GM12891 (cell line): ENCODE measurements around the gene GALNT6.
A peak's percentile ranks its signal among the peaks of the same experiment; 100 is the strongest.

Experiments
- DNase-seq: peaks from one replicate; pipeline ENCODE4 v3.0.0; 2011; ENCODE audit warnings: low spot score; ENCODE audit not compliant: insufficient read length
- FAIRE-seq: peaks from 2 replicates; lab custom pipeline; 2011; peaks lifted over from hg19 to GRCh38; lab: Jason Lieb, UNC
- PAX5 ChIP-seq: IDR thresholded peaks from 2 replicates; pipeline ENCODE4 v1.6.1; 2011; ENCODE audit warnings: low read length, moderate library complexity, mild to moderate bottlenecking; ENCODE audit not compliant: insufficient read depth, severe bottlenecking
- POLR2A ChIP-seq: IDR thresholded peaks from 2 replicates; pipeline ENCODE4 v1.6.1; 2011; ENCODE audit warnings: low read depth, low read length, control low read depth
- POLR2AphosphoS5 ChIP-seq: IDR thresholded peaks from 2 replicates; pipeline ENCODE4 v1.6.1; 2011; ENCODE audit warnings: low read depth, low read length, control low read depth
- POU2F2 ChIP-seq: IDR thresholded peaks from 2 replicates; pipeline ENCODE4 v1.6.1; 2011; ENCODE audit warnings: low read depth, mild to moderate bottlenecking, control low read depth, low read length, moderate library complexity
- SPI1 ChIP-seq: IDR thresholded peaks from 2 replicates; pipeline ENCODE4 v1.6.1; 2011; ENCODE audit warnings: low read depth, low read length, control low read depth
- TAF1 ChIP-seq: IDR thresholded peaks from 2 replicates; pipeline ENCODE4 v1.6.1; 2011; ENCODE audit warnings: low read depth, low read length, control low read depth

Gene GALNT6

DNA sequence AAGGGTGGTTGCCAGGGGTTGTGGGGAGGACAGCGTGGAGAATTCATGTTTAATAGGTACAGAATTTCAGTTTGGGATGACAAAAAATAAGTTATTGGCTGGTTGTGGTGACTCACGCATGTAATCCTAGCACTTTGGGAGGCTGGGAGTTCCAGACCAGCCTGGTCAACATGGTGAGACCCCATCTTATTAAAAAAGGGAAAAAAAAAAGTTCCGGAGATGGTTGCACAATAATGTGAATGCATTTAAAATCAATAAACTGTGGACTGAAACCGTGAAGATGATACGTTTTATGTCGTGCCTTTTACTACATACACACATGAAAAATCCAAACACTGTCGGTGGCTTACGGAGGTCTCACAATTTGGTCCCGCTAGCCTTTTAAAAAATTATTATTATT, 20.5 kb downstream of the GALNT6 start:
- TF ChIP-seq POLR2AphosphoS5 (no peak), TAF1 (no peak), POU2F2 (no peak), POLR2A (no peak), PAX5 (no peak), SPI1 (no peak)
- FAIRE-seq (no peak), DNase-seq (no peak)

DNA sequence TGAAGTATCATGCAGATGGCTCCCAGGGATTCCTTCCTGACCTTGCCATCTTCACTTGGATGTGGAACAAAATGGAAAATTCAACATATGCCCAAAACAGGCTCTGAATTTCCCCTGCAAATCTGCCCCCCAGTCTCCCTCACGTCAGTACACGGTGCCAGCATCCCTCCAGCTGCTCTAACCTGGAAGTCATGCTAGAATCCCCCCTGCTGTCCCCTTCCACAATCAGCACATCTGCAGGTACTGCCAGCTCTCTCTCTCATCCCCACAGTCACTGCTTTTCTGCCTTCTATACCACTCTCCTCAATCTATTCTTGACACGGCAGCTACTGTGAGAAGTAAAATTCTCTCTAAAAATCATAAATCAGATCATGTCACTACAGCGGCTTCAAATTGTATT, 21.6 kb downstream of the GALNT6 start:
- no peak for FAIRE-seq
- TF ChIP-seq SPI1: no peak
- no peak for TF ChIP-seq POLR2AphosphoS5
- TF ChIP-seq PAX5: no peak
- no peak for TF ChIP-seq POU2F2
- TF ChIP-seq TAF1: no peak
- no peak for TF ChIP-seq POLR2A
- DNase-seq: no peak

GRCh38 chr12:51368640-51369517, 22.3 kb downstream of the GALNT6 start:
- no peak for TF ChIP-seq TAF1
- TF ChIP-seq POLR2A: no peak
- TF ChIP-seq POLR2AphosphoS5: no peak
- TF ChIP-seq PAX5: peak; percentile 93
- TF ChIP-seq SPI1: peak; percentile 70
- TF ChIP-seq POU2F2: peak; percentile 95
- FAIRE-seq: peak; percentile 98
- peak; percentile 96 for DNase-seq

DNA sequence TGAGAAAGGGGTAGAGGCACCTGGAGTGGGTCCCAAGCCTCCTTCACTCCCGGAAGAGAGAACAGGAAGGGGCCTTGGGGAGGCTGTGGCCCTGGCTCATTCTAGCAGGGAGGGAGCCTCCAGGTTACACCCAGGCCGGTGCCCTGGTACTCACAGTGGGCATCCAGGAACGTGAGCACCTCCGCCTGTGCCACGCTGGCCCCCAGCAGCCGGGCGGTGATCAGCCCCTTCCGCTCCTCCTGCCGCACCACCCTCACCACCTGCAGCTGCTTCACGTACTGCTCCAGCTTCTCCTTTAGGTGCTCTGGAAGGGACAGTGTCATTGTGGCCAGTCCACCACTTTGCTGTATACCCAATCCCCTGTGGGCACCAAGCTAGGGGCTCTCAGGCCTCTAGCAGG, 25.9 kb downstream of the GALNT6 start:
- no peak for TF ChIP-seq SPI1
- TF ChIP-seq TAF1: no peak
- TF ChIP-seq POU2F2: no peak
- TF ChIP-seq POLR2AphosphoS5: no peak
- TF ChIP-seq PAX5: no peak
- TF ChIP-seq POLR2A: no peak
- FAIRE-seq (no peak), DNase-seq (no peak)

GRCh38 chr12:51364001-51364400, 27.2 kb downstream of the GALNT6 start:
- DNase-seq: no peak
- FAIRE-seq: no peak
- TF ChIP-seq POLR2A (no peak), POLR2AphosphoS5 (no peak), PAX5 (no peak), SPI1 (no peak), POU2F2 (no peak), TAF1 (no peak)

- TF ChIP-seq TAF1: no peak
- TF ChIP-seq SPI1: no peak
- no peak for TF ChIP-seq POU2F2
- TF ChIP-seq POLR2A: no peak
- no peak for TF ChIP-seq PAX5
- TF ChIP-seq POLR2AphosphoS5: no peak
- DNase-seq: no peak
- FAIRE-seq: no peak
Observed at GRCh38 chr12:51362747-51363342, 28.4 kb downstream of the GALNT6 start.

- FAIRE-seq: no peak
- DNase-seq: no peak
- no peak for TF ChIP-seq POLR2AphosphoS5
- no peak for TF ChIP-seq SPI1
- no peak for TF ChIP-seq POLR2A
- no peak for TF ChIP-seq PAX5
- TF ChIP-seq POU2F2: no peak
- no peak for TF ChIP-seq TAF1
Observed at GRCh38 chr12:51362307-51362706, 28.9 kb downstream of the GALNT6 start.

GRCh38 chr12:51361161-51362016, 29.8 kb downstream of the GALNT6 start:
- no peak for TF ChIP-seq POU2F2
- no peak for FAIRE-seq
- DNase-seq: no peak

DNA sequence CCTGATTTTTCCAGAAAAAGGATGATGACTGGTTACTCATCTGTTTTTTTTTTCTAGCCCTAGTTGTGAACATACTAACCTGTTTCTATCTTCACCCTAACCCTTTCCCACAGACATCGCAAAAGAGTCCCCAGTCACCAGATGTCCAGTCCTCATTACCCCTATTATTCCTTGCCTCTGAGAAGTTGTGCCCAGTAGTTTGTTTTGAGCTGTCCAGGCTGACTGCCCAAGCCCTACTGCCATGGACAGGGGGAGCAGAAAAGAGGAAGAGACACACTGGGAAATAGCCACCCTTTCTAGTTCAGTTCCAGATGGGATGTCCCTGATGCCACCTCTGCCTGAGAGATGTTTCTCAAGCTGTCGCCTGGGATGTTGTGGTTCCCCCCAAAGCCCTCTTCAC, 30.9 kb downstream of the GALNT6 start:
- FAIRE-seq (no peak), DNase-seq (no peak)
- TF ChIP-seq TAF1: no peak
- no peak for TF ChIP-seq POLR2A
- TF ChIP-seq POLR2AphosphoS5: no peak
- no peak for TF ChIP-seq PAX5
- no peak for TF ChIP-seq POU2F2
